Measurements from ENCODE around the gene LALBA.
"Not testable (repeated sequence)": the region's sequence is repeated elsewhere in the genome, so short reads cannot be mapped to it uniquely, and the experiment has no call there.

Gene LALBA

DNA sequence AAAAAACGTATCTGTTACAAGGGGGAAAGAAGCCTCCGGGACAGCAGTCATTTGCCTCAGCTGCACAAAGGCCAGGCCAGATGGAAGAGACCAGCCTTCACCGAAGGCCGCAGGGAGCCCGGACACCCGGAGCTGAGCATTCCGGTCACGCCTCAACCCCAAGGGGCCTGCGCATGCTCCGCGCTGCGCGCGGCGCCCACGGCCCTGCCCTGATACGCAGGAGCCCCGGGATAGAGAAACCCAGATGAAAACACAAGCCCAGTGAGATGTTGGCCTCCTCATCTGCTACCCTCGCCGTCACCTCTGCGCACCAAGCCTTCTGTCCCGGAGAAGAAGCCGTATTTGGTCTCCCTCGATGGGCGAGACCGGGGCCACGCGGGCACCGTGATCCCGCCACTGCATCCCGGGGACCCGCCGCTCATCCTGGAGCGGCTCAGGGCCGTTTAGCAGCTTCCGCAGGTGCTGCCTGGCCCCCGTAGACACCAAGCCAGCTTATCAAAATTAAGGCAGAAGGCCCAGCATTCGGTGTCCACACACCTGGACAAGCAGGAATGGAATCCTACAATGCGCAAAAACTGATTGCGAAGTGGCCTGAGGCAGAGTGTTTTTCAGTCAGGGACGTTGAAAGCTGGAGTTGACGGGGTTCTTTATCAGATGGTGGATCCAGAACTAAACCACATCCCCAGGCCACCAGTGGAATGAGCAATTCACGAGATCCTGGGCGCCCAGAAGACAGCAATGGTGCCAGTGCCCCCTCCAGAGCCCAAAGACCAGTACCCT lies 41.8 kb downstream of the LALBA start:
- no peak for DNase-seq

DNA sequence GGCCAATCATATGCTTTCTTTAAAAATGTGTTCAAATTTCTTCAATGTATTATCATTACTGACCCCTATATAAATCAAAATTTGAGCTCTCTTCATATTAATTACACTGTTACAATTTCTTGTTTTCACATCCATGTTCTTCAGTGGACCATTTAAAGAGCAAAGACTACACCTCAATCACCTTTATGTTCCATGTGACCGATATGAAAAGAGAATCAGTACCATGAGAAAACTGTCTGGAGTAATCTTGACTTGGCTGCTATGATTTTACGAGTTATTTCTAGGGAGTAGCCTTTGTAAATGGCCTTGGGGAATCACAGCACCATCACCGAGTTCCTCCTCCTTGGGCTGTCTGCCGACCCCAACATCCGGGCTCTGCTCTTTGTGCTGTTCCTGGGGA lies 44.5 kb downstream of the LALBA start, which contains the start of gene OR8S1:
TSS of gene OR8S1 (plus strand) at position 301 of the 400 bp plus-strand sequence. CDS start at position 301, 0 bp downstream.
- no peak for DNase-seq

DNA sequence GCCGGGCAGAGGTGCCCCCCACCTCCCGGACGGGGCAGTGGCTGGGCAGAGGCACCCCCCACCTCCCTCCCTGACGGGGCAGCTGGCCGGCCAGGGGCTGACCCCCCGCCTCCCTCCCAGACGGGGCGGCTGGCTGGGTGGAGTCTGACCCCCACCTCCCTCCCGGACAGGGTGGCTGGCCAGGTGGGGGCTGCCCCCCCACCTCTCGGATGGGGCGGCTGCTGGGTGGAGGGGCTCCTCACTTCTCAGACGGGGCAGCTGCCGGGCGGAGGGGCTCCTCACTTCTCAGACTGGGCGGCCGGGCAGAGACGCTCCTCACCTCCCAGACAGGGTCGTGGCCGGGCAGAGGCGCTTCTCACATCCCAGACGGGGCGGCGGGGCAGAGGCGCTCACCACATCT lies 49.5 kb downstream of the LALBA start:
- DNase-seq: not testable (repeated sequence)
